GM19397 (cell line): ENCODE results near the gene CEP68.
"Not testable (repeated sequence)": the region's sequence is repeated elsewhere in the genome, so short reads cannot be mapped to it uniquely, and the experiment has no call there.

Experiments
- ATAC-seq: cut with Tn5 transposase; IDR thresholded peaks from one replicate; pipeline ENCODE4 v1.9.1; 2021; ENCODE audit warnings: mild to moderate bottlenecking, moderate library complexity; ENCODE audit not compliant: unreplicated experiment

Gene CEP68

DNA sequence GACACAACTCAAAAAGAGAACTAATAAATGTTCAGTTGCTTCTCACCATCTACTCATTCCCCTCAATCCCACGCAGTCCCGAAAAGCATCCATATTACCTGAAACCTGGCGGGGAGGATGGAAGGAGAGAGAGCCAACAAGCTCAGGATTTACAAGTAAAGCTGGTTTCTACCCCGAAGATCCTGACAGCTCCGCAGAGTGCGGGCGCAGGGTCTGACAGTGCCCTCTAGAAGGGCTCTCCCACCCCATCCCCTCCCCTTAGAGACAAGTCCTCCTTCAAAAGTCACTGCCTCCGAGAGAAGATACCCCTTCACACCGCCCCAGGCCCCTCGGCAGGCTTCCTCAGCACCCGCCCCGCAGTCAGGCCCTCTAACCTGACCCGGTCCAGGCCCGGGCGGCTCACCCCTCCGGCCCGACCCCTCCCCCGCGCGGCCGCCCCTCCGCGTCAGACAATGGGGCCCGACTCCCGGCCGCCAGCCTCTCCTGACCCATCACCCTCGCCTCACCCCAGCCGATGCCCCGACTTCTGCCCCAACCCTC, 73.1 kb downstream of the CEP68 start:
- peak; percentile 2 for ATAC-seq

DNA sequence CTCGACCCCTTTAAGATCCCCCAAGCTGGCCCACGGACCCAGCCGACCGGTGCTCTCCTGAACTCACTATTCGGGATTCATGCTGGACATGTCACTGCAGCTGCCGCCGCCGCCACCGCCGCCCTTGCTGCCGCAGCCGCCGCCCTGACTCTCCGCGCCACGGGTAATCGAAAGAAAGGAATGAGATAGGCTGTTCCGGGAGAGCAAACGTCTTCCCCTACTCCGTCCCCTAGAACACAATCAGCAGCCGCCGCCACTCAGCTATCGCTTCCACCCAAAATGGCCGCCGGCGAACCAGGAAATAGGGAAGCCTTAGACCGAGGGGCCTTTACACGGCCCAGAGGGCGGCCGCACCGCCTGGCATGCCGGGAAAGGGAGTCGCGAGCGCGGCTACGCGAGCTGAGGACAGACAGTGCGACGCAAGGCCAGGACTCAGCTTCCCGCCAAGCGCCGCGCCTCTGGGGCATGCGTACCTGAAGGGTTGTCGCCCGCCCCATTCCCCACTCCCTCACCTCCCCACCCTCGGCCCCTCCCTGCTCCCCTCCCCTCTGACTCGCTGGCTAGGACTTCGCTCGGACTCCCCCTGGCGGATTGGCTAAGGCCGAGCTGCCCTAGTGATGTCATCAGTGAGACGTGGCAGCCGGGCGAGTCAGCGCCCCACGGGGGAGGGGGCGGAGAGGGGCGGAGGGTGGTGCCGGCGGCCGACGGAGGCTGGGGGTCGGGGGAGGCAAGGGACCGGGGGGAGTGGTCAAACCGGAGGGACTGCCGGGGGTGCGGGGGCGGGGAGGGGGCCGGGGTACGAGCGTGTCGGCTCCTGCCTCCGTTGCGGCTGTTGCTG, 73.8 kb downstream of the CEP68 start, which contains the start of gene RAB1A:
RAB1A (minus strand) TSS at position 281 of the 838 bp plus-strand sequence; CDS start at position 90, 191 bp downstream.
- peak; percentile 98 for ATAC-seq

DNA sequence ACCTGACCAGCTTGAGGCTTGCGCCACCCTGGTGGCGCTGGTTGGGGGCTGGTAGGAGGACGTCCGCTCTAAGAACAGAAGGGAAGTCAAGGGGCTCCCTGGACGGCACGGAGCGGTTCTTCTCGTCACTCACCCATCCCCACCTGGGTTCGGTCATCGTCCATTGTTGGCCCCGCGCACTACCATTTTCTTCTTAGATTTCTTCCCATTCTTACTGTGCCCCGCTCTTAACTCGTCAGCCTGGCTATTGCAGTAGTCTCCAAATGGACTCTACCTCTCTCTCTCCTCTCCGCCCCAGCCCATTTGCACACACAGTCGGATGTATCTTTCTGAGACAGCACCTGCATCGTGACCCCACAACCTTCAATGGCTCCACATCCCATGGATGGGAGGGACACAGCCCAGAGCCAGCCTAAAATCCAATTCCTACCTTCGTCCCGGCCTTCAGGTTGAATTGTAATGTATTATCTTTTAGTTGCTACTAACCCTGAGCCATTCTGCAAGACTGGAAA, 74.5 kb downstream of the CEP68 start:
- peak; percentile 26 for ATAC-seq

- ATAC-seq = not testable (repeated sequence)
These were observed 76.7 kb downstream of the CEP68 start for GRCh38 chr2:65132930-65133329.

GRCh38 chr2:65133626-65134025, 77.4 kb downstream of the CEP68 start:
- no peak for ATAC-seq

GRCh38 chr2:65134158-65134557, 77.9 kb downstream of the CEP68 start:
- no peak for ATAC-seq

DNA sequence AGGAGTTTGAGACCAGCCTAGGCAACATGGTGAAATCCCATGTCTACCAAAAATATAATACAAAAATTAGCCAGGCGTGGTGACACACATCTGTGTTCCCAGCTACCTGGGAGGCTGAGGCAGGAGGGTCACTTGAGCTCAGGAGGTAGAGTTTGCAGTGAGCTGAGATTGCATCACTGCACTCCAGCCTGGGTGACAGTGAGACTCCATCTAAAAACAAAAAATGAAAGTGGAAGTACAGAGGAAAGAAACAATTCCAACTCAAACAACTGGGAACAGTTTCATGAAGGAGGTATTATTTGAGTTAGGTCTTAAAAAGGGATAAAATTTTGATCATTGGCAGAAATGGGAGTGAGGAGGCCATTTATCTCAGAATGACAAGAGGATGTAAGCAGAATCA, 80.0 kb downstream of the CEP68 start:
- ATAC-seq = no peak
